GM19099 (cell line): Measurements from ENCODE around the gene SLC25A44.

Source experiments
- POLR2A ChIP-seq: IDR thresholded peaks from 3 replicates; pipeline ENCODE4 v1.6.1; 2011; ENCODE audit warnings: low read depth; ENCODE audit not compliant: insufficient read length; ENCODE audit errors: extremely low read depth

SLC25A44 gene

DNA sequence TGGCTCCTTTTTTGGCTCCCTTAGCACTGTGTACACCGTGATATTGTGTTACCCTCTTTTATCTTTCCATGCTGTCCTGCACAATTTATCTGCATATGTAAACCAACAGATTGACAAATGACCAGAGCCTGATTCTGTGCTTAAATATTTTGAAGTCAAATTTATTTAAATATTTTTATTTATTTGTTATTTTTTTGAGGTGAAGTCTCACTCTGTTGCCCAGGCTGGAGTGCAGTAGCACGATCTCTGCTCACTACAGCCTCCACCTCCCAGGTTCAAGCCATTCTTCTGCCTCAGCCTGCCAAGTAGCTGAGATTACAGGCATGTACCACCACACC is 31.7 kb downstream of the SLC25A44 start:
- no peak for TF ChIP-seq POLR2A

DNA sequence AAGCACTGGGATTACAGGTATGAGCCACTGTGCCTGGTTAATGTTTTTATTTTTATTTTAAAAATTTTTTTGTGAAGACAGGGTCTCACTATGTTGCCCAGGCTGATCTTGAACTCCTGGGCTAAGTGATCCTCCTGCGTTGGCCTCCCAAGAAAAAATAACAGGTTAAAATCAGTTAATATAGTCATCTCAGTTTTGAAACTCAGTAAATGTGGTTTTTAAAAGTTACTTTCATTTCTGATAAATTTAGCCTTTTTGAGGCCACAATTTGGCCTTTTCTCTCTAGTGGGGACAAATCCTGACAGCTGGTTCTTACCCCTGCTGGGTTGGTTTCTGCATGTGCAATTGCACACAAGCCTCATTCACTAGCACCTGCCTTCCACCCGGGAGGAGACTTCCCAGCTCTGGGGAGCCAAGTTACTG is 32.2 kb downstream of the SLC25A44 start:
- TF ChIP-seq POLR2A = no peak

DNA sequence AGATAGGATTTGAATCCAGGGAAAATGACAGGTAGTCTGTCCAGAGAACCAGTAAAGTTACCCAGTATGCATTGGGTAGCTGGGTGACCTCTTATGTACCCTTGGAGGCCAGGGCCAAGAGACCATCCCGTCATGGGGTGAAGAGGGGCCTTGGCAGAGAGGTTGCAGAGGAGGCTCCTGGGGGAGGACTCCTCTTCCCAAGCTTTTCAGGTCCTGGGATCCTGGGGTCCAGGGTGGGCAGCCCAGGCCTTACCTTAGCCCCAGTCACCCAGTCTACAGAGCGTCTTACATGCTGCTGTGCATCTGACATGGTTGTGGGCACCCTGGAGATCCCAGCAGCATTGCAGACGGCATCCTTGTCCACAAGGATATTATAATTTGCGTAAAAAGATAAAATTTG is 32.9 kb downstream of the SLC25A44 start:
- no peak for TF ChIP-seq POLR2A

GRCh38 chr1:156228501-156228900 is 34.6 kb downstream of the SLC25A44 start:
- no peak for TF ChIP-seq POLR2A

DNA sequence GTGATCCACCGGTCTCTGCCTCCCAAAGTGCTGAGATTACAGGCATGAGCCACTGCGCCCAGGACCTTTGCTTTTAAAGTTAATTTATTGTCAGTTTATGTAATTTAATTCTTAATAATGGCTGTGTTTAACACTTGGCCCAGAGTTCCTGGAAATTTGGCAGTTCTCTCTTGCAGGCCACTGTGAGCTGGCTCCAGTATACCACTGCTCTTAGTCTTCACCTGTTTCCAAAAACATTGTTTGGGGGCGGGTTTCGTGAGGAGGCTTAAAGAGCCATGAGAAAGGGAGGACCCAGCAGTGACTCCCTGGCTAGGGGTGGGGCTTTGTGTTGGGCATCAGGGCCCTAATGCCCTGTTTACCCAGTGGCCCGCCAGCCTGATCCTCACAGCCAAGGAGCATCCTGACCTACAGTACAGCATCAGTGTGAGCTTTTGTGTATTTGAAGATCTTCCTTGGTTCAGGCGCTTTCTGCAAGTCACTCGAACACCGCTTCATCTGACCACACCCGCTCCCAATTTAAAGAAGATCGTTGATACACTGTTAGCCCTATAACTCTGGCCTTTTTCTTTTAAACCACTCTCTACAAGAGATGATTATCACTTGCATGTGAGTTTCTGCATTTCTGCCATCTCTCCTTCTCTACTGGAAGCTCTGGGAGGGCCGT is 36.0 kb downstream of the SLC25A44 start:
- no peak for TF ChIP-seq POLR2A

- TF ChIP-seq POLR2A = no peak
Measured at GRCh38 chr1:156230473-156230837, 36.6 kb downstream of the SLC25A44 start.

DNA sequence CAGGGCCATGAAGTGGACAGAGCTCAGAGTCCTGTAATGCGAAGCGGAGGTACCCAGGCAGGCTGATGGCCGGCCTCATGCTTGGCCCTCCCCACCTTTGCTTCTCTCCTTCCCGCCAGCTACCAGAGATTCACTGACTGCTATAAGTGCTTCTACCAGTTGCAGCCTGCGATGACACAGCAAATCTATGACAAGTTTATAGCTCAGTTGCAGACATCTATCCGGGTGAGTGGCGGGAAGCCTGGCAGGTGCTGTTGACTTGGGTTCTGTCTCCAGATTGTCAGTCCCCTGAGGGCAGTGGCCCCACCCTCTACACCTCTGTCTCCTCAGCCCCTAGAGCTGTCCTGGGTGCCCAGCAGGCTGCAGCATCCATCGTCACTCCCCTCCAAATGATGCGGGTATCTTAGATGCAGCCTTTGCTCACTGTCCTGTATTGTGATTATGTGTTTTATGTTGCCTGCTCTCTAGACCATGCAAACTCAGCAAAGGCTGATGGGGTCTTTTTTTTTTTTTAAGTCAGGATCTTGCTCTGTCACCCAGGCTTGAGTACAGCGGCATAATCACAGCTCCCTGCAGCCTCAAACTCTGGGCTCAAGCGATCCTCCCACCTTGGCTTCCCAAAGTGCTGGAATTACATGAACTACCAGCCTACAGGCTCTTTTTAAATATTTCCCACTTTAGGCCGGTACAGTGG is 38.4 kb downstream of the SLC25A44 start:
- TF ChIP-seq POLR2A = no peak

DNA sequence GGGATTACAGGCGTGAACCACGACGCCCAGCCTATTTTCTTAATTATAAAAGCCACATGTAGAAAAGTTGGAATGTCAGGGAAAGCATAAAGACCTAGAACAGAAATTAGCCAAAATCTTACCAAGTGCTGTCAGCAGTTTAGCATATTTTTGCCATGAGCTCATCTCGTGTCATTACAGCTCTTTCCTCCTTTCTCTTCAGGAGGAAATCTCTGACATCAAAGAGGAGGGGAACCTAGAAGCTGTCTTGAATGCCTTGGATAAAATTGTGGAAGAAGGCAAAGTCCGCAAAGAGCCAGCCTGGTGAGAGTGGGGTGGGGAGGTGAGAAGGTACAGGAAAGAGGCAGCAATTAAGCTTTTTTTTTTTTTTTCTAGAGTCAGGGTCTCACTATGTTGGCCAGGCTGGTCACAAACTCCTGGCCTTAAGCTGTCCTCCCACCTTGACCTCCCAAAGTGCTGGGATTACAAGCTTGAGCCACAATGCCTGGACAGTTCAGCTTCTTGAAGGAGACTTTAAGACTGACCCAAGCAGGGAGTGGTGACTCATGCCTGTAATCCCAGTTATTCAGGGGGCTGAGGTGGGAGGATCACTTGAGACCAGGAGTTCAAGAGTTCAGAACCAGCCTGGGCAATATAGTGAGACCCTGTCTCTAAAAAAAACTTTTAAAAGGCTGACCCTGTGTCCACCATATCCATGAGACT is 39.7 kb downstream of the SLC25A44 start:
- no peak for TF ChIP-seq POLR2A

- no peak for TF ChIP-seq POLR2A
Measured at GRCh38 chr1:156236164-156236563, 42.3 kb downstream of the SLC25A44 start.

- no peak for TF ChIP-seq POLR2A
Measured at GRCh38 chr1:156238248-156238647, 44.3 kb downstream of the SLC25A44 start.

DNA sequence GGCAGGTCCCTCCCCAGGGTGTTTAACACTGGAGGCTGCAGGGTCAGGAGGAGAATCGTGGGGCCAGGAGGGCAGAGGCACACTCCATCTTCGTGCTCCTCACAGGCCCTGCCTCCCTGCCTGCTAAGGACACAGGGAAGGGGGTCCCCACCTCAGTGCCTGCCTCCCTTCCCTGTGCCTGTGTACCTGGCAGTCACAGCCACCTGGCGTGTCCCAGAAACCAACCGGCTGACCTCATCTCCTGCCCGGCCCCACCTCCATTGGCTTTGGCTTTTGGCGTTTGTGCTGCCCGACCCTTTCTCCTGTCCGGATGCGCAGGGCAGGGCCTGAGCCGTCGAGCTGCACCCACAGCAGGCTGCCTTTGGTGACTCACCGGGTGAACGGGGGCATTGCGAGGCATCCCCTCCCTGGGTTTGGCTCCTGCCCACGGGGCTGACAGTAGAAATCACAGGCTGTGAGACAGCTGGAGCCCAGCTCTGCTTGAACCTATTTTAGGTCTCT is 47.5 kb downstream of the SLC25A44 start:
- TF ChIP-seq POLR2A = no peak

- TF ChIP-seq POLR2A = no peak
Measured at GRCh38 chr1:156241926-156242325, 48.0 kb downstream of the SLC25A44 start, which contains the start of gene BGLAP. TSS of gene BGLAP (plus strand) at chr1:156242184. CDS start at chr1:156242232, 48 bp downstream.

DNA sequence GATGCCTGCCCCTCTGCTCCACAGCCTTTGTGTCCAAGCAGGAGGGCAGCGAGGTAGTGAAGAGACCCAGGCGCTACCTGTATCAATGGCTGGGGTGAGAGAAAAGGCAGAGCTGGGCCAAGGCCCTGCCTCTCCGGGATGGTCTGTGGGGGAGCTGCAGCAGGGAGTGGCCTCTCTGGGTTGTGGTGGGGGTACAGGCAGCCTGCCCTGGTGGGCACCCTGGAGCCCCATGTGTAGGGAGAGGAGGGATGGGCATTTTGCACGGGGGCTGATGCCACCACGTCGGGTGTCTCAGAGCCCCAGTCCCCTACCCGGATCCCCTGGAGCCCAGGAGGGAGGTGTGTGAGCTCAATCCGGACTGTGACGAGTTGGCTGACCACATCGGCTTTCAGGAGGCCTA is 48.8 kb downstream of the SLC25A44 start:
- TF ChIP-seq POLR2A = no peak

DNA sequence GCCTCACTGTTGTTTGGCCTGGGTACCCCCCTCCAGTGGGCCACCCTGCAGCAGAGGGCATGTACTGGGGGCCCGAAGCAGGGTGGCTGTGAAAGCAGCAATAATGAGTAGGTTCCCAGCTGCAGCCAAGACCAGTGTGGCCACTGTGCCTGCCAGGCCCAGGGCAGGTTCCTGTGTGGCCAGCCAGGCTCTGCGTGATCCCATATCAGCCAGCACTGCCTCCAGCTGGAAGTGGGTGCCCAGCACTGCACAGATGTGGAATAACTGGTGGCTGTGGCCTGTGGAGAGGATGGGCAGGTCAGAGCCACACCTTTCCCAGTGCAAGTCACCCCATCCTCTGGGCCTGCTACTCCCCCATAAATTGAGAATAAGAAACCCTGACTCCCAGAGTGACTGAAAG is 50.2 kb downstream of the SLC25A44 start:
- no peak for TF ChIP-seq POLR2A

DNA sequence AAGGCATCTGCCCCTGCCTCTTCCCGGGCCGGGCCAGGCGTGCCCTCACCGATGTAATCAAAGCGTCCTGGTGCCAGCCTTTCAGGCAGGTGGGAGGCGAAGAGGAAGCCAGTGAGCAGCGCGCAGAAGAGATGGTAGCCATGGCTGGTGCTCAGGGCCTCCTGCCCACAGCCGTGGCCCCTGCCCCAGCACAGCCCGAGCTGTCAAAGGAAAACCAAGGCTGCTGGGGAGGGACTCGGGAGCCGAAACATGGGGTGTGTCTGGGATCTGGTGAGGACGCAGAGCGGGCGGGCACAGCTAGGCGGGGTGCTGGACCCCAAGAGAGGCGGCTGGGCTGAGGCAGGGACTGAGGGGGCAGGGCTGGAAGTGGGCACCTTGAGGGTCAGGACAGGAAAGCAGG is 50.8 kb downstream of the SLC25A44 start:
- TF ChIP-seq POLR2A = no peak
